ENCODE measurements around the gene PDPK1.

PDPK1 gene

GRCh38 chr16:2514333-2515179 is 23.3 kb upstream of the PDPK1 start:
- TF ChIP-seq USF1 (IDR thresholded peaks at IDR 0.05) (0 out of 2 replicates have a peak, but pooled peaks have one; percentile 12), NFIC (IDR thresholded peaks at IDR 0.05) (no peak), TAF1 (IDR thresholded peaks at IDR 0.05; ENCODE audit: low read depth) (no peak), ZBTB7A (IDR thresholded peaks at IDR 0.05; ENCODE audit: low read depth) (no peak), TEAD4 (IDR thresholded peaks at IDR 0.05) (no peak), REST (IDR thresholded peaks at IDR 0.05; ENCODE audit: low read depth) (no peak), YY1 (IDR thresholded peaks at IDR 0.05; ENCODE audit: low read depth) (0 out of 2 replicates have a peak, but pooled peaks have one; percentile 11), TCF12 (IDR thresholded peaks at IDR 0.05; ENCODE audit: low read depth) (no peak), MAX (IDR thresholded peaks at IDR 0.05) (no peak)

GRCh38 chr16:2515180-2515851 is 22.5 kb upstream of the PDPK1 start:
- TF ChIP-seq NFIC (IDR thresholded peaks at IDR 0.05) (no peak), RAD21 (IDR thresholded peaks at IDR 0.05; ENCODE audit: low read depth) (no peak), YY1 (IDR thresholded peaks at IDR 0.05; ENCODE audit: low read depth) (no peak), ZBTB7A (IDR thresholded peaks at IDR 0.05; ENCODE audit: low read depth) (no peak), TEAD4 (IDR thresholded peaks at IDR 0.05) (no peak), CREB1 (IDR thresholded peaks at IDR 0.05; ENCODE audit: low read depth) (no peak), TAF1 (IDR thresholded peaks at IDR 0.05; ENCODE audit: low read depth) (no peak), MAX (IDR thresholded peaks at IDR 0.05) (no peak), CEBPB (IDR thresholded peaks at IDR 0.05) (no peak), EP300 (IDR thresholded peaks at IDR 0.05; ENCODE audit: borderline replicate concordance) (no peak), USF1 (IDR thresholded peaks at IDR 0.05) (no peak), FOXM1 (IDR thresholded peaks at IDR 0.05; ENCODE audit: borderline replicate concordance, low read depth) (no peak), REST (IDR thresholded peaks at IDR 0.05; ENCODE audit: low read depth) (no peak)

GRCh38 chr16:2516391-2517240 is 21.2 kb upstream of the PDPK1 start:
- no peak for TF ChIP-seq CREB1 (IDR thresholded peaks at IDR 0.05; ENCODE audit: low read depth)
- TF ChIP-seq MAX (IDR thresholded peaks at IDR 0.05): no peak
- no peak for TF ChIP-seq CEBPB (IDR thresholded peaks at IDR 0.05)
- TF ChIP-seq RAD21 (IDR thresholded peaks at IDR 0.05; ENCODE audit: low read depth): no peak
- no peak for TF ChIP-seq REST (IDR thresholded peaks at IDR 0.05; ENCODE audit: low read depth)
- no peak for TF ChIP-seq EP300 (IDR thresholded peaks at IDR 0.05; ENCODE audit: borderline replicate concordance)
- TF ChIP-seq EGR1 (IDR thresholded peaks at IDR 0.05): no peak
- no peak for TF ChIP-seq TCF12 (IDR thresholded peaks at IDR 0.05; ENCODE audit: low read depth)
- no peak for TF ChIP-seq NFIC (IDR thresholded peaks at IDR 0.05)
- no peak for TF ChIP-seq YY1 (IDR thresholded peaks at IDR 0.05; ENCODE audit: low read depth)
- no peak for TF ChIP-seq FOXM1 (IDR thresholded peaks at IDR 0.05; ENCODE audit: borderline replicate concordance, low read depth)
